K562 (cell line): ENCODE measurements around the gene LMAN2L. TPM values are rescaled to one million over a fixed set of nuclear protein-coding genes. Genes with fewer than 3 reads are reported as not detected.

ENCODE experiments used
- ATAC-seq: fragments of 200-7000 bp; cut with Tn5 transposase; 3 replicates; pipeline ENCODE4 v1.9.1; 2020; ENCODE audit warnings: moderate library complexity
- BruUV-seq: library from RNA; stranded (reverse); fragments of 400-500 nt; replicated peaks from 2 replicates; lab custom pipeline; 2021; lab: Mats Ljungman, UMichigan
- CTCF ChIA-PET: fragments of 300-600 bp; formaldehyde crosslinking; extraction: SDS; loops from one replicate; lab custom pipeline; 2021; ENCODE audit warnings: low intra/inter-chr PET ratio; lab: Yijun Ruan, JAX
- POLR2A ChIA-PET: fragments of 300-600, 350-650 bp; sonication (Branson Sonifier 250); formaldehyde crosslinking; extraction: SDS; loops from one replicate; lab custom pipeline; 2021; ENCODE audit warnings: antibody characterized with exemption, inconsistent platforms; lab: Yijun Ruan, JAX
- DNase-seq, 4 experiments: peaks; one replicate each; pipeline versions ENCODE4 v3.0.0 to v3.0.0-alpha.2; 2011 to 2018; ENCODE audit warnings: low spot score in 3 of 4, mixed read lengths in 3 of 4; ENCODE audit errors: extremely low read depth in 1 of 4
- FAIRE-seq: peaks from 2 replicates; lab custom pipeline; 2011; peaks lifted over from hg19 to GRCh38; lab: Jason Lieb, UNC
- H2AFZ ChIP-seq: 2 replicates; pipeline ENCODE4 v1.6.0; 2011; ENCODE audit warnings: low read depth, low read length, control low read depth, inconsistent platforms
- H3K27ac ChIP-seq: fragments of 200-600 bp; 3 replicates; pipeline ENCODE4 v1.8.0; 2011; ENCODE audit warnings: low read depth, mild to moderate bottlenecking, control low read depth, inconsistent platforms, low read length, moderate library complexity, mixed read lengths; ENCODE audit errors: extremely low read depth
- H3K27me3 ChIP-seq, 2 experiments: fragments of 300-600 bp in 1 of 2; 2 replicates in 1 of 2; 3 replicates in 1 of 2; pipeline versions ENCODE4 v1.6.0 to v1.8.0; 2011; ENCODE audit warnings: inconsistent platforms in 2 of 2, low read length in 2 of 2, mild to moderate bottlenecking in 1 of 2, mixed read lengths in 1 of 2, moderate library complexity in 1 of 2; ENCODE audit not compliant: control insufficient read depth in 2 of 2, insufficient read depth in 2 of 2
- H3K36me3 ChIP-seq: fragments of 300-600 bp; 3 replicates; pipeline ENCODE4 v1.8.0; 2011; ENCODE audit warnings: mild to moderate bottlenecking, low read length, inconsistent platforms; ENCODE audit not compliant: control insufficient read depth, insufficient read depth
- H3K4me1 ChIP-seq, 2 experiments: fragments of 200-600 bp in 1 of 2; replicated peaks in 1 of 2; 2 replicates in 1 of 2; 3 replicates in 1 of 2; pipeline versions ENCODE4 v1.5.1 to v1.8.0; 2011; ENCODE audit warnings: inconsistent platforms in 2 of 2, low read length in 2 of 2, mild to moderate bottlenecking in 1 of 2, mixed read lengths in 1 of 2, moderate library complexity in 1 of 2; ENCODE audit not compliant: control insufficient read depth in 2 of 2, insufficient read depth in 2 of 2
- H3K4me2 ChIP-seq: 2 replicates; pipeline ENCODE4 v1.6.1; 2011; ENCODE audit warnings: low read length, control low read depth, inconsistent platforms, mixed read lengths; ENCODE audit not compliant: insufficient read depth
- H3K4me3 ChIP-seq: fragments of 200-600 bp; sonication (generic), shearing (Covaris generic); 2 replicates; pipeline ENCODE4 v1.5.1; 2016; ENCODE audit warnings: control low read depth, inconsistent platforms
- H3K79me2 ChIP-seq: fragments of 200-600 bp; 3 replicates; pipeline ENCODE4 v1.8.0; 2011; ENCODE audit warnings: low read length, inconsistent platforms; ENCODE audit not compliant: control insufficient read depth, insufficient read depth
- H3K9ac ChIP-seq, 2 experiments: 2 replicates each; pipeline versions ENCODE4 v1.6.0 to v1.6.1; 2011; ENCODE audit warnings: low read depth in 2 of 2, low read length in 2 of 2, control low read depth in 1 of 2, inconsistent platforms in 1 of 2, mild to moderate bottlenecking in 1 of 2, mixed read lengths in 1 of 2; ENCODE audit not compliant: insufficient read depth in 1 of 2
- H3K9me1 ChIP-seq: one replicate; pipeline ENCODE4 v1.6.0; 2011; ENCODE audit warnings: inconsistent platforms, mild to moderate bottlenecking, low read length, moderate library complexity; ENCODE audit not compliant: control insufficient read depth, insufficient read depth
- H3K9me3 ChIP-seq: replicated peaks from 2 replicates; pipeline ENCODE4 v1.5.1; 2011; ENCODE audit warnings: low read depth, low read length, inconsistent platforms; ENCODE audit not compliant: control insufficient read depth, insufficient read depth
- H4K20me1 ChIP-seq: replicated peaks from 2 replicates; pipeline ENCODE4 v1.6.1; 2011; ENCODE audit warnings: low read length, inconsistent platforms, mixed read lengths; ENCODE audit not compliant: control insufficient read depth, insufficient read depth
- ESRRA ChIP-seq: fragments of 450-650 bp; IDR thresholded peaks from 2 replicates; pipeline ENCODE4 v1.6.1; 2014; ENCODE audit warnings: low read depth, mild to moderate bottlenecking, moderate library complexity, borderline replicate concordance
- MGA ChIP-seq: fragments of 450-650 bp; IDR thresholded peaks from 2 replicates; pipeline ENCODE4 v1.6.1; 2016; ENCODE audit warnings: mild to moderate bottlenecking, moderate library complexity
- THRB ChIP-seq: fragments of 450-650 bp; formaldehyde crosslinking; conservative IDR thresholded peaks from 2 replicates; pipeline ENCODE4 v1.4.0; 2022; ENCODE audit warnings: mild to moderate bottlenecking, missing genetic modification characterization
- U2AF1 ChIP-seq: fragments of 200-400 bp; formaldehyde crosslinking; optimal IDR thresholded peaks from 2 replicates; pipeline ENCODE3; 2017; ENCODE audit warnings: mild to moderate bottlenecking, low read depth, low read length, moderate library complexity
- ZNF121 ChIP-seq: sonication (generic); formaldehyde crosslinking; conservative IDR thresholded peaks from 2 replicates; pipeline ENCODE4 v1.8.0; 2022; ENCODE audit warnings: missing genetic modification reagents
- WGBS: fragments of 100-300 bp; shearing (Covaris generic); methylation state at CpG from one replicate; pipeline ENCODE4 v1.1.6; 2016; ENCODE audit warnings: low coverage, mixed read lengths; ENCODE audit not compliant: insufficient coverage; ENCODE audit errors: missing lambda C conversion rate; 5-methylcytosine and 5-hydroxymethylcytosine counted together
- in situ Hi-C: fragments of 300-500 bp; cut with MboI; formaldehyde crosslinking; loops from 4 replicates; pipeline ENCODE4 v1.15.0; 2018; ENCODE audit warnings: inconsistent platforms, mixed read lengths
- intact Hi-C: fragments of 100-400 bp; cut with micrococcal nuclease; formaldehyde crosslinking; loops from 2 replicates; pipeline ENCODE4 v1.14.2; 2022
- polyA plus RNA-seq, 8 experiments: library from polyadenylated mRNA; depleted of rRNA in 4 of 8; stranded (reverse) in 5 of 8; unstranded in 3 of 8; fragments of >200 nt; fragmentation: Nextera tagmentation in 2 of 8; fragmentation: Illumina TruSeq in 1 of 8; extraction: Ambion mirVana in 2 of 8; extraction: Trizol in 1 of 8; gene quantifications; 2 replicates each; pipeline versions ENCODE4 v1.2.1 to v1.2.3, GENCODE V29; 2011 to 2014; ENCODE audit warnings: inconsistent platforms in 1 of 8, missing spikeins in 1 of 8
- total RNA-seq, 7 experiments: library from RNA; depleted of rRNA in 6 of 7; stranded (reverse); fragments of >200 nt in 6 of 7; fragmentation: Illumina TruSeq in 2 of 7; extraction: Trizol in 2 of 7; gene quantifications; 2 replicates each; pipeline versions ENCODE4 v1.2.1 to v1.2.3, GENCODE V29; 2011 to 2021; ENCODE audit warnings: low replicate concordance in 1 of 7

The LMAN2L gene
- total and polyA plus RNA-seq, 9 of the 15 experiments (the other 6 are each of a cell fraction or from before 2014, with no cell fraction given): 7.2 to 37.7 (median 12.5) TPM

DNA sequence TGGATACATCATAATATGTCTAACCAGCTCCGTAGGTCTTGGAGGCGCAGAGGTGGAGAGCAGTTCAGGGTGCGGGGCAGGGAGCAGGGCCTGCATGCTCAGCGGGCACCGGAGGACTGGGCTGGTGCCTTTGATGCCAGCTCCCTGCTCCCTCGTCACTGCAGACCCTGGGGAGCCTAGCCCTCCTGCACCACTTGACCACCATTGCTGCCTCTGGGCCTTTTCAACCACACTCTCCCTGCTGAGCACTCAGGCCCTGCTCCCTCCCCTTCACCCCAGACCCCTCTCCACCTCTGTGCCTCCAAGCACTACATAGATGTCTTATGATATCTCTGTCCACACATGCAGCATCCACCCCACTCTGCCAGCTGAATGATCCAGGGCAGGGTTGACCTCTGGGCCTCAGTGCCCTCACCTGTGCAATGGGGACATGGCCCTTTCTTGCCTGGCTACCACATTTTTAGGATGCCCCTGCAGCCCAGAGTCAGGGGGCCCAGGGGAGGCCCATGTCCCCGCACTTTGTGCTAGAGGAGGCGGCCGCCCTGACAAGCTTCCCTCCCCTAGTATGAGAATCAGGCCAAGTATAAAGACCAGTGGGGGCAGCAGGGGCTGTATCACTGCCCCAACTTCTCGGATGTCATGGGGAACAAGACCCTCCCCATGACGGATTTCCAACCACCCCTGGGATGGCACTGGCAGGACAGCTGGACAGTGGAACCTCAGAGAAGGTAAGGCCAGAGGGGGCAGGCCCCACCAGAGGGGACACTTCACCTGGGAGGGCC, 51.0 kb downstream of the LMAN2L start:
- FAIRE-seq (no peak), ATAC-seq (no peak), DNase-seq (no peak)
- H3K36me3 ChIP-seq: no peaks in the 10 kb centered on the region
- peaks cover 6 to 28% of the 10 kb centered on the region in 2 experiments; a peak in 3 of 5 replicates for H3K4me1 ChIP-seq
- H3K9ac ChIP-seq: no peak overlapping the region
- no peaks in the 10 kb centered on the region for H3K9me3 ChIP-seq
- ChIA-PET POLR2A (interaction anchor here (0.8 kb wide), 1 partner anchor 13 kb away, joined by 3 read pairs; no protein-coding TSS in a partner anchor), CTCF (no interaction called here)
- in situ Hi-C loops: no loop called here
- 0 out of 2 replicates have a peak, but pooled peaks cover 17% of the 10 kb centered on the region for H4K20me1 ChIP-seq
- no peaks in the 10 kb centered on the region for H3K79me2 ChIP-seq
- H3K27me3 ChIP-seq: peaks cover 15 to 31% of the 10 kb centered on the region in 2 experiments; a peak in 4 of 5 replicates
- WGBS: 38% methylated on average over 8 of the region's 11 CpGs
- H3K4me3 ChIP-seq: no peak overlapping the region
- intact Hi-C loops: no loop called here
- no peak overlapping the region for H3K4me2 ChIP-seq
- H3K9me1 ChIP-seq: no peaks in the 10 kb centered on the region
- BruUV-seq: no TSS peak
- H2AFZ ChIP-seq: no peak overlapping the region
- H3K27ac ChIP-seq: no peak overlapping the region
- TF ChIP-seq MGA (no peak), U2AF1 (no peak), ZNF121 (CRISPR knock-in tag) (no peak), THRB (CRISPR knock-in tag) (no peak), ESRRA (peak; percentile 79)
